Right forelimb (tissue), 1 donor: ENCODE measurements around the gene COX4I2.
"Not testable (repeated sequence)": the region's sequence is repeated elsewhere in the genome, so short reads cannot be mapped to it uniquely, and the experiment has no call there.

Source experiments
- DNase-seq: peaks from one replicate; pipeline ENCODE4 v3.0.0-alpha.2; 2018

The COX4I2 gene

GRCh38 chr20:31661625-31662371 lies 24.1 kb downstream of the COX4I2 start:
- peak; percentile 91 for DNase-seq

- no peak for DNase-seq
Observed at GRCh38 chr20:31662372-31662854, 24.7 kb downstream of the COX4I2 start.

GRCh38 chr20:31663524-31663837 lies 25.8 kb downstream of the COX4I2 start:
- DNase-seq = no peak

GRCh38 chr20:31663838-31664695 lies 26.4 kb downstream of the COX4I2 start:
- DNase-seq = no peak

GRCh38 chr20:31664696-31665354 lies 27.1 kb downstream of the COX4I2 start:
- no peak for DNase-seq

- no peak for DNase-seq
Observed at GRCh38 chr20:31665753-31666152, 28.0 kb downstream of the COX4I2 start.

- DNase-seq = no peak
Observed at GRCh38 chr20:31666258-31667042, 28.7 kb downstream of the COX4I2 start.

GRCh38 chr20:31667315-31668285 lies 29.9 kb downstream of the COX4I2 start:
- DNase-seq = no peak

- not testable (repeated sequence) for DNase-seq
Observed at GRCh38 chr20:31668944-31669343, 31.2 kb downstream of the COX4I2 start.

- no peak for DNase-seq
Observed at GRCh38 chr20:31669876-31670275, 32.2 kb downstream of the COX4I2 start.

- DNase-seq = no peak
Observed at GRCh38 chr20:31670371-31671228, 32.9 kb downstream of the COX4I2 start.

- no peak for DNase-seq
Observed at GRCh38 chr20:31671324-31671723, 33.6 kb downstream of the COX4I2 start.

GRCh38 chr20:31673435-31673834 lies 35.7 kb downstream of the COX4I2 start:
- no peak for DNase-seq

GRCh38 chr20:31673943-31674463 lies 36.3 kb downstream of the COX4I2 start:
- DNase-seq = no peak

- DNase-seq = no peak
Observed at GRCh38 chr20:31674895-31675827, 37.4 kb downstream of the COX4I2 start.

- no peak for DNase-seq
Observed at GRCh38 chr20:31675828-31676608, 38.3 kb downstream of the COX4I2 start.

GRCh38 chr20:31676609-31676989 lies 38.9 kb downstream of the COX4I2 start:
- no peak for DNase-seq

- DNase-seq = no peak
Observed at GRCh38 chr20:31677553-31678260, 40.0 kb downstream of the COX4I2 start.
